GM12892 (cell line): ENCODE results near the gene DPCD.

Source experiments
- POLR2AphosphoS5 ChIP-seq: IDR thresholded peaks from 2 replicates; pipeline ENCODE4 v1.6.1; 2011; ENCODE audit warnings: low read depth, low read length, control low read depth
- TAF1 ChIP-seq: IDR thresholded peaks from 2 replicates; pipeline ENCODE4 v1.6.1; 2011; ENCODE audit warnings: low read depth, mild to moderate bottlenecking, control low read depth, low read length, borderline replicate concordance

DNA sequence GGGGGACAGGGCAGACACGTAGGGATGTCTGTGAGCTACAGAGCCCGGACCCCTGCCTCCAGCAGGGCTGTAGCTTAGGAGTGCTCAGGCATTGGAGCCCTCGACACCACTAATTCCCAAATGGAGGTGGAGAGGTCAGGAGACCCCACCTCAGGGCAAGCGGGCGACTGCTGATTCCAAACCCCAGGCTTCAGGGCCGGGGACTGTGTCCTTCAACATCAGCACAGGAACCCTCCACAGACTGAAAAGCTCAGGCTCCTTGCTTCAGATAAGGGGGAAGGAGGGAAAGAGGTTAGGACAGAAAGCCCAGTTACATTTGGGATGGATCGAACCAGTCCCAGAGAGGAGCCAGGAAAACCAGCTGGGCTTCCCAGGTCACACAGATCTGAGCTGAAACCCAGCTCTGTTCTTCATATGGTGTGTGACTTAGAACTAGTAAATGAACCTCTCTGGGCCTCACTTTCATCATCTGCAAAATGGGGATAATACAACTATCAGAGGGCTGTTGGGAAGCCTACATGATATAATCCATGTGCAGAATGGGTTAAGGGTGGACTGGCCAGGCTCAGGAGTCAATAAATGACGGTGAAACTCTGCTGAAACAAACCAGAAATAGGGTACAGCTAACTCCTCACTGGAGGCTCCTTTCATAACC lies 16.7 kb upstream of the DPCD start:
- TF ChIP-seq TAF1, result no peak
- TF ChIP-seq POLR2AphosphoS5, result no peak
